RKO (cell line): ENCODE data around the gene LRRC75A.
A peak's percentile ranks its signal among the peaks of the same experiment; 100 is the strongest.

Experiments used
- DNase-seq: peaks from one replicate; pipeline ENCODE4 v3.0.0-alpha.2; 2016; ENCODE audit warnings: low spot score

LRRC75A gene

DNA sequence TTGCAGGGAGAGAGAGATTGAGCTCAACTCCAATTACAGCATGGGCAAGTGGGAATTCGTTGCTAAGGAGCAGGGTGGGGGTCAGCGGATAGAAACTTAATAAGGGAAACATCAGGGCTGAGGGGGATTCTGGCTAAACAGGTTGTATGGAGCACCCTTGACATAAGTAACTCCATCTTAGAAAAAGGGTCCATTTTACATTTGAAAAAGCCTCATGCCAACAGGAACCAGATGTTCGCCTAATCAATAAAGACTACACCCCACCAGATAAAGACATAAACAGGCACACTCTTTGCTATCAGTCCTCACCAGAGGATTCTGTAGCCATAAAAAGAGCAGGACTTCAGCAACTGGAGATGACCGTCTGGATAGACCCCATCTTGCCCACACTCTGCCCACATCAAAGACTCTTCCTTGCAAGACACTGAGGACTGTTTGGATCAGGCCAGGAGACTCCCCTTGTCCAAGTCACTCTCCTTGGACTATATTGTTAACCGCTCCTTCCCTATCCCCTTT, 1.6 kb upstream of the LRRC75A start:
- no peak for DNase-seq

- DNase-seq = no peak
Observed at GRCh38 chr17:16492613-16493530, 879 bp upstream of the LRRC75A start.

GRCh38 chr17:16491131-16491702, 776 bp downstream of the LRRC75A start:
- DNase-seq = peak; percentile 16

GRCh38 chr17:16489431-16489830, 2.6 kb downstream of the LRRC75A start:
- DNase-seq = no peak

DNA sequence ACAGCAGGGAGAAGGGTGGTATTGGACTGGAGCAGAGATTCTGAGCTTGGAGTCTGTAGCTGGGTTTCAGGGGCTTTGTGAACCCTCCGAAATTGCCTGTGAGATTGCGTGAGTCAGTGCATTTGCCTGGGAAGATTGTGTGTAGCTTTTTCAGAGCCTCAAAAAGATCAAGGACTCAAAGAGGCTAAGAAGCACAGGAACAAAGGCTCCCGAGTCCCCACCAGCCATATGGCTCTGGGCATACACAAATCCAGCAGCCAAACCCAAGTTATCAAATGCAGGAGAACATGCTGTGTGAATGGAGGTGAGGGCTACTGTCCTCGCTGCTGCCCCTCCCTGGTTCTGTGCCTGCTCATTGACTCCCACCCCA, 3.0 kb downstream of the LRRC75A start:
- DNase-seq = no peak

DNA sequence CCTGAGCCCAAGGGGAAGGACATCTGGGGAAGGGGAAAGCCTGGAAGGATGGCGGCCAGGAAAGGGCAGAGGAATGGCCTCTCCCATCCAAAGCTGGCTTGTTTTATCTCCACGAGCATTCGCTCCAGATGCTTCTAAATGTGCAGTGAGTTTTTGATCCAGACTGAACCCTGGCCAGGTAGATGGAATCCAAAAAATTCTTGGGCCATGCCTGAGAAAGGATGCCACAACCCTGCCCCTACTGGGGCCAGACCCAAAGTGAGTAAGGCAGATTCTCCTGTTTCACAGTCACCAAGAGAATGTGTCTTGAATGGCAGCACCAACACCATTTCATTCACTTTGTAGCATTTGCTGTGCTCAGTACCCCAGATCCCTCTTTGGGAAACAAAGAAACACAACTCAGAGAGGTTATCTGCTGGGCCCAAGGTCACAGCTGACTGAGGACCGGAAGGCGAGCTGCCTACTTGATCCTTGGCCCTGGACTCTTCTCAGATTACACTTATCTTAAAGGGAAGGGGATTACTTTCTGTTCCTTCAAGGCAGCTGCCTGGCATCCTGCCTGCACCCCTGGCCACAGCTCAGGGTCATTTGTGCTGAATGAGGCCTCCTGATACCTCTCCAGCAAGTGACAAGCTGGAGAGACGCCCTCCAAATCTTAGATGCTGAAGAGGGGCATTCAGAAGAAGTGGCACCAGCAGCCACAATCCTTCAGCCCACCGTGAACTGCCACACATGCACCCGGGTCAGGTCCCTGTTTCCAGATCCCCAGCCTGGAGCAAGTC, 3.6 kb downstream of the LRRC75A start:
- no peak for DNase-seq

- no peak for DNase-seq
Observed at GRCh38 chr17:16486373-16487250, 5.4 kb downstream of the LRRC75A start.

DNA sequence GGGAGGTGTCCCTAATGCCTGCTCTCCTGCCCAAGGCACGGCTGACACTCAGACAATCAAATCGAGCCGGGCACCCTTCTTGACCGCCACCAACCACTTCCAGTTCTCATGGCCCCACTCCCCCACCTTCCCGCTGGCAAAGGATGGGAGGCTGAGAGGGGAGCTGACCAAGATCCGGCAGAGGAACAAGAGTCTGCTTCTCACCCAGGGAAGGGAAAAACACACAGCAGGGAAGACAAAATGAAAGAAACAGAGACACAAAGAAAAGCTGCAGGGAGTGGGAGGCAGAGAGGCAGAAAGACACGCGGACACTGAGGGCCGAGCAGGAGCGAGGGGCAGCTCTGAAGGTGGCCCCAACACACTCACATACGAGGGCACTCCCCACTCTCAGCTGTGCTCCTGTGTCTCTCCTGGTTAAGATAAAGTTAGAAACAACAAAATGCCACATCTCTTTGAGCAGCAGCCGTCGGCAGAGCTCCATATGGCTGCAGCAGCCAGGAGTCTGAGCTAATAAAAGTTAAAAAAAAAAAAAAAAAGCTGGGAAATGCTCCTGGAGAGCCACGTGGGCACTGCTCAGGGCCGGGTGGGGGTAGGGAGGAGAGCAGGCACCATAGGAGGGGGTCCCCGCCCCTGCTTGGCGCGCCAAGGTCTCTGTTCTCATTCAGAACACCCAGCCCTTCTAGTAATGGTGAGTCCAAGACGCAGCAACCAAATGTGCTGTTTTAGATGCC, 7.4 kb downstream of the LRRC75A start:
- no peak for DNase-seq

DNA sequence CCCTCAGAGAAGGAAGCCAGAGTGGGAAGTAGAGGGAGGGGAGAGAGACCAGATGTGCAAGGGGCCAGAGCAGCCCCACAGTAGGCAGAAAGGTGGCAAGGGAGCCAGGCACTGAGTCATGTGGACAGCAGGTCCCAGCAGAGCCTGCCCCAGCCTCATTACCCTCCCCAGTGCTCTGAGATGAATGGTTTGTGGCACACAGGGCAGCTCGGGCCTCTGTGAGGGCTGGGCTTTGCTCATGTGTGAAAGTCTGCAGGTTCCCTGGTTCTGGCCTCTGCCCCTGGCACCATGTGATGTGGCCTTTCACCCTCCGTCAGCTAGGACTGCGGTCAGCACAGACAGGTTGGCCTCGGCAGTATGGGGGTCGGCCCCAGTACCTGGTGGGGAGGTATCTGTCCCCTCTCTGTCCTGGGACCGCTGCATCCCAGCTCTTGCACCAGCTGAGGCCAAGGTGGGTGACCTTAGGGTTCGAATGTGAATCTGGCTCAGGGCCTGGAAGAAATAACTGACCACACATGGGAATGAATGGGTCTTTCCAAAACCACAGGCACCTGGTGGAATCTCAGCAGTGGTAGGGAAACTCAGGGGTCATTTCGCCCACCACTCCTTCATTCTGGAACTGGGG, 8.9 kb downstream of the LRRC75A start:
- DNase-seq = no peak

DNA sequence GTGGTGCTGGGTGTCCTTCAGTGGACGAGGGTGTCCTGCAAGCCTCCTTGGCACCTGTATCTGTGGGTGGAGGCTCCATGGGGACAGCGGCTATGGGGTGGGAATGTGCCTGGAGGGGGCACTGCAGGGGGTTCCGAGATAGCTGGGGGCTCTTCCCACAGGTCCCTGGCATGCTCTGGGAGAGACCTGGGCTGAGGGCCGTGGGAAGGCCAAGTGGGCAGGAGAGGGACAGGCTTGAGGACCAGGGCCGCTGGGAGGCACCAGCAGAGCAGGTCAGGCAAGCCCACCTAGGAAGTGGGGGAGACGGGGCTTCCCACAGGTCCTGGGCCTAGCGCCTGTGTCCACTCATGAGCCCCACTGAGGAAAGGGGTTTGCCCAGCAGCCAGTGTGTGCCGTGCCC, 9.7 kb downstream of the LRRC75A start:
- DNase-seq = no peak

DNA sequence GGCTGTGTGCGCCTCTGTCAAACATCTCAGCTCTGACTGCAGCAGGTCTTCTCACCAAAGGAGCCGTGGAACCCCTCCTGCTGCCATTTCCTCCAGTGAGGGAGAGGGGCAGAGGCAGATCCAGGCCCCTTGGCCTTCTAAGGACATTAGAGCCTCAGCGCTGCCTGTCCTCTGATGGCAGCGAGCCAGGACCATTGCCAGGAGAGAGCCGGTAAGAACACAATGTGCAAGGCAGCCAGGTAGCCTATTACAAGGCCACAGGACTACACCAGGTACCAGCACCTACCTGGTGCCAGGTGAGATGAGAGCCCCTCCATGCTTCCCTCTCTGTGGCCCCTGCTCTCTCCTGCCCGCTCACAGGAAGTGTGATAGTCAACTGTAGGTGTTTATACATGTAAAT, 11.0 kb downstream of the LRRC75A start:
- DNase-seq = no peak

GRCh38 chr17:16479264-16479663, 12.7 kb downstream of the LRRC75A start:
- no peak for DNase-seq

- DNase-seq = no peak
Observed at GRCh38 chr17:16478649-16479048, 13.3 kb downstream of the LRRC75A start.

DNA sequence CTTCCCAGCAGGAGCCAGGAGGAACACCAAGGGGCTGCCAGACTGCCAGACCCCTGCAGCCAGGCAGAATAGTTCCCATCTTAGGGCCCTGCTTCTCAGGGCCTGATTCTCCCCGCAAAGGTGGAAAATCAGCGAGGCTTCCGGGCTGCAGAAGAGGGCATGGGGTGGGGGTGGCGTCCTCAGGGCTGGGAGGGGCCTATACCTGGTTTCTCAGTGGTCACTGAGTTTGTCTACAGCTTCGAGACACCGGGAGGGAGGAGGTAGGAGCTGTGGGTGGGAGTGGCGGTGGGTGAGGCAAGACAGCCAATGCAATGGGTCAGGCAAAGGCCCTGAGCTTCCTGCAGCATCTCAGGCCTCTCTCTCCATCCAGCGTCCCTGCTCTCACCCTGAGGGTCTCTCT, 14.3 kb downstream of the LRRC75A start:
- DNase-seq = no peak

DNA sequence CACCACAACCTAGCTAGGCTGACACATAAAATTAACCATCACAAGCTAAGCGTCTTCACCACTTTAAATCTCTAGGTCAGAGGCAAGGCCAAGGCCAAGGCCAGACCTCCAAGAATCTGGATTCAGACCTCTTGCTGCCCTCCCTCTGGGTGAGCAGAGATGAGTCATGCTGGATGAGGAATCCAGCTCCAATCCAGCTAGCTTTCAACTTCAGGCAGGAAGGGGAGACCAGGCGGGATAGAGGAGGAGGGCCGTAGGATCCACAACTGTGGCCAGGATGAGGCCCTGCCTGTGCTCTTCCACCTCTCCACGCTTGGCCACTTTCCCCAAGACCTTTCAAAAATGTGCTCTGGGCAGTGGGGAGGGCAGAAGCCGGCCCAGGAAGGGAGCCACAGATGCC, 14.7 kb downstream of the LRRC75A start:
- peak; percentile 69 for DNase-seq

- DNase-seq = no peak
Observed at GRCh38 chr17:16475179-16475704, 16.8 kb downstream of the LRRC75A start.

DNA sequence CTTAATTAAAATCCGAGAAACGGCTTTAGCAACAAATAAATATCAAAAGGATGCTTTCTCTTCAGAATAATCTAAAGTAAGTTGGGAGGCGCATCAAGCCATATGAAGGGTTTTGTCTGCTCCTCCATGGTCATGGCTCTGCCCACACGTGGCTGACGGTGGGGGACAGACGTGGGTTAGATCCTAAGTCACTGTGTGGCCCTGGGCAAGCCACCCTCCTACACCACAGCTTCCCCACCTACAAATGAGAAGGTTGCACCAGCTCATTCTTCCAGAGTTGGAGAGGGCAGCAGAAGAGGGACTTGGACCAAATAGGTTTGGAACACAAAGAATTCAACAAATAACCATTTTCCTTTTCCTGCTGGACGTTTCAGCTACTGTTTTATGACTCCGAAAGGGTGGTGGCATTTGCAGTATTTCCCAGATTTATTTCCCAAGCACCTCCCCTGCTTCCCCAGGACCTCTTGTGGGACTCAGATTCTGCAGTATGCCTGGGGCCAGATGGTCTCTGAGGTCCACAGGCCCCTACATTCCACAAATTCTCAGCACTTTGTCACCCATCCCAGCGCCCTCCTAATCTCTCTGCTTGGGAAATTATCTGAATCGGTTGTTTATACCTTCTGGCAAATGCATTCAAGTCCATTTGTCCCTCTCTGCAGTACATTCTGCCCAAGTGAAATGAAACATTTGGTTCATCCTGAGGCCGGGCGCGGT, 17.8 kb downstream of the LRRC75A start:
- DNase-seq = no peak

DNA sequence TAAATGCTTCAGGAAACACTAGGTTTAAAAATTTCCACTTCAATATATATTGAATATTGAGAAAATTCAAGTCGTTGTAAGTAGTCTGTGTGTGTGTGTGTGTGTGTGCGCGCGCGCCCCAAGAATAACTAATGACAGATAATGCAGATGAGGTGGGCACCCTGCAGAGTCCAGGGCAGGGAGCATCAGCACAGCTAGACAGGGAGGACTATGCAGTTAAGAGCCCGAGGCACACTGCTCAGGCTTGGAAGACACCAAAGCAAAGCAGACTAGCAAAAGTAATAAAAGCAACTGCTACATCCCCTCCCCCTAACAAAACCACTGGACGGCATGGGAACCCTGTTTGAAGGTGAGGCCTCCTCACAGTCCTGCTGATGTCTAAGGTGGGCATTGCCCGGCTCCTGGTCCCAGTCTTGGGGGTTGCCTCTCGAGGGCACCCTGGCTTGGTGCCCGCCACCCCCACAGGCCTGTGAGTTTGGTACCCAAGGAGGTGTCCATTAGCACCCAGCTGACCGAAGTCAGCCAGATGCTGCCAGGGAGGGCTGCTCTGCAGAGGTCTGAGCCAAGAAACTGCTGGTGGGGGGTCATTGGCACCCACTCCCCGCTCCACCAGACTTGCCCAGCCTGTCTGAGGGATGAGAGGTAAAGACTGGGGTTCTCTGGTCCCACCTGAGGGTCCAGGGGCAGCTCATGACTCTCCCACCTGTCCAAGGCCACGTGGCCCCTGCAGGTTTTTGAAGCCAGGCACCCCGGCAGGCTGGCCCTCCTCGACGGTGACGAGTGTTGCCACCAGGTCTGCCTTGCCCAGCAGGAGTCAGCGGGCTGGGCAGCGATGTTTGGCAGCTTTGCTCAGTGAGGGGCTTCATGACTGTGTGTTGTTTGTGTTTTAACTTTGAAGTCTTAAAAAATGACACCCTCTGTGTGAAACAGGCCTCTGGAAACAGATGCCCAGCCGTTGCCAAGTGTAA, 18.7 kb downstream of the LRRC75A start:
- no peak for DNase-seq
